Testis (tissue), 2 donors: ENCODE results near the gene GINS2.

Source experiments
- POLR2A ChIP-seq: fragments of 450-650 bp; IDR thresholded peaks from one replicate; pipeline ENCODE4 v1.6.1; 2017; ENCODE audit warnings: antibody characterized with exemption, mild to moderate bottlenecking, moderate library complexity
- TF ChIP-seq, protein P1 (sequence below), 3 experiments: fragments of 450-650 bp in 2 of 3; fragments of 200-600 bp in 1 of 3; sonication (generic) in 1 of 3; IDR thresholded peaks; one replicate each; pipeline ENCODE4 v1.5.1; 2016 to 2019; ENCODE audit warnings: antibody characterized with exemption in 3 of 3, mild to moderate bottlenecking in 2 of 3, moderate library complexity in 1 of 3

DNA sequence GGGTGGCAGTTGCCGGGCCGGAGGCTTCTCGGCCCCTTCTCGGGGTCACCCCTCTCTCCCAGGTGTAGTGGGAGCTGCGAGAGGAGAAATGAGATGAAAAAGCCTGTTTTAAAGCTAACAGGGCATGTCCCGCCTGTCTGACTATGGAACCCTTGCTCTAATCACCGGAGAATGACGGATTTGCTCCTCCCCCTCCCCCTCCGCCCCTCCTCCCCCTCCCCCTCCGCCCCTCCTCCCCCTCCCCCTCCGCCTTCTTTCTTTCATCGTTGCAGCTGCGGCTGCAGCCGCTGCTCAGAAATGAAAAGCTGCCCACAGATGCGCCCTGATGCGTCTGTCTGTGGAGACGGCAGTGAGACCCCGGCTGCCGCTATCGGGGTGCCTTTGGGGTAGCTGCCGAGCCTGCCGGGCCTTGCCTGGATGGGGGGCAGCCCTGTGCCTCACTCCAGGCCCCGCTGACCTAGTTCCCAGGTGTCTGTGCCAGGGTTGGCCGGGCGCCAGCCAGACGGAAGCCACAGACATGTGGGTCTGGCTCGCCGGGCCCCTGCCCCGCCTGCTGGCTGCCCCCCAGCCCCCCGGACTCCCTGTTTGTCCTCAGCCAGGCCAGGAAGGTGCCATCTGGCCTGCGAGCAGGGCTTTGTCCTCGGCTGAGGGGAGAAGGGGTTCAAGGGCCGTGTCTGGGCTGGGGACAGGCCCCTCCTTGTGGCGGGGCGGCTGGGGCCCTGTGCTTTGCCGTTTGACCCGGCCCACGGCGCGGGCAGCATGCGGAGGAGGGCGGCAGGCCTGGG is 37.7 kb downstream of the GINS2 start:
- TF ChIP-seq, protein P1, sequence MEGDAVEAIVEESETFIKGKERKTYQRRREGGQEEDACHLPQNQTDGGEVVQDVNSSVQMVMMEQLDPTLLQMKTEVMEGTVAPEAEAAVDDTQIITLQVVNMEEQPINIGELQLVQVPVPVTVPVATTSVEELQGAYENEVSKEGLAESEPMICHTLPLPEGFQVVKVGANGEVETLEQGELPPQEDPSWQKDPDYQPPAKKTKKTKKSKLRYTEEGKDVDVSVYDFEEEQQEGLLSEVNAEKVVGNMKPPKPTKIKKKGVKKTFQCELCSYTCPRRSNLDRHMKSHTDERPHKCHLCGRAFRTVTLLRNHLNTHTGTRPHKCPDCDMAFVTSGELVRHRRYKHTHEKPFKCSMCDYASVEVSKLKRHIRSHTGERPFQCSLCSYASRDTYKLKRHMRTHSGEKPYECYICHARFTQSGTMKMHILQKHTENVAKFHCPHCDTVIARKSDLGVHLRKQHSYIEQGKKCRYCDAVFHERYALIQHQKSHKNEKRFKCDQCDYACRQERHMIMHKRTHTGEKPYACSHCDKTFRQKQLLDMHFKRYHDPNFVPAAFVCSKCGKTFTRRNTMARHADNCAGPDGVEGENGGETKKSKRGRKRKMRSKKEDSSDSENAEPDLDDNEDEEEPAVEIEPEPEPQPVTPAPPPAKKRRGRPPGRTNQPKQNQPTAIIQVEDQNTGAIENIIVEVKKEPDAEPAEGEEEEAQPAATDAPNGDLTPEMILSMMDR (IDR thresholded peaks at IDR 0.05), result no peak
- TF ChIP-seq POLR2A, result no peak
